Stimulated activated CD4-positive, alpha-beta T cell treated with anti-CD3 and anti-CD28 coated beads, Interleukin-15, amount 100 ng/mL, for 48 hours (primary cell): Measurements from ENCODE around the gene PLXNB3.
"Not testable (repeated sequence)": the region's sequence is repeated elsewhere in the genome, so short reads cannot be mapped to it uniquely, and the experiment has no call there.

Source experiments
- DNase-seq, 2 donors: peaks; one replicate each; pipeline ENCODE4 v3.0.0-alpha.2; 2020; ENCODE audit warnings: low read depth in 2 of 2

PLXNB3 gene

DNA sequence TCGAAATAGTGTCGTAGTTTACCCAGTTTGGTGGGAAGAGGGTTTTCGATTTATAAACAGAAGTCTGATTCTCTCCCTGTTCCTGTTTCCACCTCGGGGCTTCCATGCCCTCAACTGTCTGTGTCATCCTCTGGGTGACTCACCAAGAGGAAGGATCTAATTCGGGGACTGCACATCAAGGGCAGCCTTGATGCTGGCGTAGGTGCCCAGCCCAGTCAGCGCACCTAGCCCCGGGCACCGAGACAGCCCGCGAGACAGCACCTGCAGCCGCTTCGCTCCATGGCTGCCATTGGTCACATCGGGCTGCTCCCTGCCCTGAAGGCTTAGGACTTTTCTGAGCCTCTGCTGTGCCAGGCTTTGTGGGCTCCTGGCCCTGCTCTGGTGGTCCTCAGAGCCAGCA, 31.6 kb upstream of the PLXNB3 start:
- DNase-seq: no peak

DNA sequence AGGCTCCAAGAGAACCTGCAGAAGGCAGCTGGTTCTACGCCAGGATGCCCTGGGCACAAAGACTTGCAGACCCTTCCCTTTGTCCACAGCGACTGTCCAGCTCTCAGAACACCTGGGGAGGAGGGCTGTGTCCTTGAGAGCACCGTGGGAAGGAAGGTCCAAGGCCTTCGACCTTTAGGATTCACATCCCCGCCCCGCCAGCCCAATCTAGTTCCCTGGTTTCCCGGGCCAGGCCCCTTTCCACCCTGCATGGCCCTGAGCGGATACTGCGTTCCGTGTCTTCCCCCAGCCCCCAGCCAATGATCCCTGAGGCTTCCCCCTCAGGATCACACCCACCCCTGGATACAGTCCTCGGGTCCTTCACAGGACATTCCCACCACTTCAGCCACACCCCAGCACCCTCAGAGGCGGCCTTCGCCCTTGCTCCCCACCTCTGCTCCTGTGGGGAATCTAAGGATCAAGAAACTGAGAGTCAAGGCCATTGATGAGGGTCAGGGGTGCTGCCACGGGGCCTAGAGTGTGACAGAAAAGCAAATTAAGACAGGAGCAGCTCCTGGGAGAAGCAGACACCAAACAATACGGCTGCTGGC, 30.3 kb upstream of the PLXNB3 start:
- no peak for DNase-seq

DNA sequence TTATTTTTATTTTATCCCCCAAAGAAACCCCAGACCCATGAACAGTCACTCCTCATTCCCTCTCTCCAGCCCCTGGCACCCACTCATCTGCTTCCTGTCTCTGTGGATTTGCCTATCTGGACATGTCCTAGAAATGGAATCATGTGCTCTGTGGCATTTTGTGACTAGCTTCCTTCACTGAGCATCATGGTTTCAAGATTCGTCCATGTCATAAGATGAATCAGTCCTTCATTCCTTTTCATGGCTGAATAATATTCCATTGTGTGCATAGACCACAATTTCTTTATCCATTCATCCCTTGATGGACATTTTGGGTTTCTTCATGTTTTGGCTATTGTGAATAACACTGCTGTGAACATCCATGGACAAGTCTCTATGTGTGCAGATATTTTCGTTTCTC, 29.2 kb upstream of the PLXNB3 start:
- no peak for DNase-seq

DNA sequence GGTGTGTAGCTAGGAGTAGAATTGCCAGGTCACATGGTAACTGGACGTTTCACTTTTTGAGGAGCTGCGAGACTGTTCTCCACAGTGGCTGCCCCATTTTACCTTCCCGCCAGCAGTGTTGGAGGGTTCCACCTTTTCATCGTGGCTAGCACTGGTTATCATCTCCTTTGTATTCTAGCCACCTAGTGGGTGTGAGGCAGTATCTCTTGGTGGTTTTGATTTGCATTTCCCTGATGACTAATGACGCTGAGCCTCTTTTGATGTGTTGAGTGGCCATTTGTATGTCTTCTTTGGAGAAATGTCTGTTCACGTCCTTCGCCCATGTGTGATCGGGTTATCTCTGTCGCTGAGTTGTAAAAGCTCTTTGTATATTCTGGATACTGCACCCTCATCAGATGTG, 28.8 kb upstream of the PLXNB3 start:
- DNase-seq: no peak

DNA sequence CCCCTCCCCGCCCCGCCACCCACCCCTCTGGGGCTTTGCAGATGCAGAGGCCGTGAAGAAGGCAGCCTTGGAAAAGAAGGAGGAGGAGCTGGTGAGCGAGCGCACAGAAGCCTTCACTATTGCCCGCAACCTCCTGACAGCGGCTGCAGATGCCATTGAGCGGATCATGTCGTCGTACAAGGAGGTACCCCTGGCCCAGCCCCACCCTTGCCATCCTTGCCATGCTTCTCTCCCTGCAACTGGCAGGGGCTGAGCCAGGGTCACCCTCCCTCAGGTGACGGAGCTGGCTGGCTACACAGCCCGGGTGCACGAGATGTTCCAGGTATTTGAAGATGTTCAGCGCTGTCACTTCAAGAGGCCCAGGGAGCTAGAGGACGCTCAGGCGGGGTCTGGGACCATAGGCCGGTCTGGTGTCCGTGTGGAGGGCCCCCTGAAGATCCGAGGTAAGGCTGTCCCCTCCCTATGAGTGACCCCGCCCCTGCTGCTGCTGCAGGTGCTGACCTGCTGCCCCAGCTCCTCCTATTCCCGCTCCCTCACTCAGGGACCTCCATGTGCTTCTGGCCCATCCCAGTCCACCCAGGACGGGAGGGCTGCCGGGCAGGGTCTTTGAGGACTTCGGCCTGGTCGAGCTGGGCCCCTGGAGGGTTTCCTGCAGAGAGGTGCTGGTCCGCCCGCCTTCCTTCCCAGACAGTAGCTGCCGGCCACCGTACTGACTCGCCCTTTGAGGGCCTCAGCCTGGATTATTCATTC, 27.8 kb upstream of the PLXNB3 start:
- no peak for DNase-seq

DNA sequence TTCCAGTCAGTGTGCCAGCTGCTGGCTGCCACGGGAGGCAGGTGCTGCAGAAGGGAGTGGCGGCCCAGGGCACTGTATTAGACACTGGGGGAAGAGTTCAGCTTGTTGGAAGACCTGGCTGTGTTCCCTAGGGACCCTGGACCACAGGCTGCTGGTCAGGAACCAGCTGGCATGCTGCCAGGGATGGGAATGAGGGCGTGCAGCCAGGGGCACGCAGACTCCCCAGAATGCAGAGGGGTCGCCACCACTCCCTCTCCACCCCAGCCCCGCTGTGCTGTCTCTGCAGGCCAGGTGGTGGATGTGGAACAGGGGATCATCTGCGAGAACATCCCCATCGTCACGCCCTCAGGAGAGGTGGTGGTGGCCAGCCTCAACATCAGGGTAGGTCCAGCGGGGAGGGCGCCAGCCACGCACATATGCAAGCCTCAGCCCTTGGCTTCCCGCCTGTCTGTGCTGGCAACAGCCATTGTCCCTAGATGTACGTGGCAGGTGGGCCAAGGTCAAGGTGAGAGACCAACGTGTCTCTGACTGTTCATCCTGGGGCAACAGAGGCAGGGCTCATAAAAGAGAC, 27.1 kb upstream of the PLXNB3 start:
- no peak for DNase-seq

DNA sequence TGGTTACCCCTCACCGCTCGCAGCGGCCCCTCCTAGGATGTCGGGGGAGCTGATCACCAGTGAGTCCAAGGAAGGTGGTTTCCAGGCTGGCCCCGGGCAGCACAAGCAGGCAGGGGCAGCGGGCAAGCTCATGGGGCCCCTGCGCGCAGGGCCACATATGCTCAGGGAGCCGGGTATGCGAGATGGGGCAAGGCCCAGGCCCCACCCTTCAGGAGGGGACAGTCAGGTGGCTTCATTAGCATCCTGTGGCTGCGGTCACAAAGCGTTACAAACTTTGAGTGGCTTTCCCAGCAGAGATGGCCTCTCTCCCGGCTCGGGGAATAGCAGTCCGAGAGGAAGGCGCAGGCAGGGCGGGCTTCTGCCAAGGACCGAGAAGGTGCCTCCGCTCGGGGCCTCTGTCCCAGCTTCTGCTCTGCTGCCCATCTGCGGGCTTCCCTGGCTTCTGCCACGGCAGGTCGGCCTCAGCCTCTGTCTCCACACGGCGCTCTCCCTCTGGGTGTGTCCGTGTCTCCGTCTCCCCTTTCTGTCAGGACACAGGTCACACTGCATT, 25.9 kb upstream of the PLXNB3 start:
- no peak for DNase-seq

DNA sequence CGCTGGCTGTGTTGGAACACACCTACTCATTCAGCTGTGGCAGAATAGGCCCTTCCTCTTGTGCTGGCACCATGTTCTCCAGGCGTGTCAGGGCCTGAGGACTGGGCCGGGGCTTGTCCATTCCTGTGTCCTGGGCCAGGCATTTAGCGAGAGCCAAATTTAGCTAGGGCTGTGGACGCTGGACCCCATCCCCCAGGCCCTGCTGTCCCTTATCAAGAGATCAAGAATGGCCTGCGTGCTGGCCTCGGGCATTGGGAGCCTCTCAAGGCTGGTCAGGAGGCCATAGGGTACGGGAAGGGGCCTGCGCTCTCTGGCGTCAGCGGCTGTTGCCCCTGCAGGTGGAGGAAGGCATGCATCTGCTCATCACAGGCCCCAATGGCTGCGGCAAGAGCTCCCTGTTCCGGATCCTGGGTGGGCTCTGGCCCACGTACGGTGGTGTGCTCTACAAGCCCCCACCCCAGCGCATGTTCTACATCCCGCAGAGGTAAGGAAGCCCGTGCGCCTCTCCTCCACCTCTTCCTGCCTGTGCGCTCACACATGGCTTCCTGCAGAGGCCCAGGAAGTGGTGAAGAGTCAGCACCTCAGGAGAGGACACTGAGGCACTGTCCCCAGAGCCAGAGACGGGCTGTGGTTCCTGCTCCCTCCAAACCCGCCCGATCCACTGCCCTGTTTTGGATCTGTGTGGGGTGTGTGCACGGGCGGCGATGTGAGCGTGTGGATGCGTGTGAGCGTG, 24.1 kb upstream of the PLXNB3 start:
- no peak for DNase-seq

DNA sequence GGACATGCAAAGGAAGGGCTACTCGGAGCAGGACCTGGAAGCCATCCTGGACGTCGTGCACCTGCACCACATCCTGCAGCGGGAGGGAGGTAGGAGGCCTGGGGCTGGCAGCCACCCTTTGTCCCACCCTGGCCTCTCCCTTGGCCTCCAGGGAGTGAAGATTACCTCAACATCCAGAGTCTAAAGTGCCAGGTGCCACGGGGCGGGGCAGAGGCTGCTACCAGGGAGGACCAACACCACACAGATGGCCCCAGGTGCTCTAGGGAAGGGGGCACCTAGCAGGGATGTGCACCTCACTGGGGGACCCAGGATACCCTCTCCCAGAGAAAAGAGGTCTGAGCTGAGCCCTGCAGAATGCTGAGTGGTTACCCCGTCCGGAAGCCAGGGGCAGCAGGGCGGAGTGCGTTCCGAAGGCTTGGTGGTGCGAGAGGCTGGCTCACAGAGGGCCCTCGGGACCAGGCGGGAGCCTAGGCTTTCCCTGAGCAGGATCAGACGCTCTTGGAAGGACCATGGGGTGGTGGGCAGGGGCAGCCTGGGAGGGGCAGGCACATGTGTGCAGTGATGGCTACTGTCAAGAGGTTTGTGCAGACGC, 23.3 kb upstream of the PLXNB3 start:
- DNase-seq: no peak

DNA sequence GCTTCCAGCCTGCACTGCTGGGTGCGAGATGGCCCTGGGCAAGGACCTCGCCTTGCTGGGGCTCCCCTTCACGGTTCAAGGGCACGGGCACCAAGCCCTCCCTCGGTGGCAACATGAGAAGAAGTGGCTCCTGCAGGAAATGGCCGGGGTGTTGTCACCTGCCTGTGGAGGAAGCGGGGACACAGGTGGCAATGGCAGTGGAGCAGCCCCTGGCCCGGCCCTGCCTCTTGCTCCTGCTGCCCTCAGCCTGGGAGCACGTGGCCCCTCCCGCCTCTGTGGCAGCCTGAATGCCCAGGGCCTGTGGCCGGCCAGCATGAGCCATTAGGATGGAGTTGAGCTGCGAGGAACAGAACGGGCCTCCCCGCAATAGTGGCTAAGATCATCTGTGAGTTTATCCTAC, 22.6 kb upstream of the PLXNB3 start:
- DNase-seq: no peak

DNA sequence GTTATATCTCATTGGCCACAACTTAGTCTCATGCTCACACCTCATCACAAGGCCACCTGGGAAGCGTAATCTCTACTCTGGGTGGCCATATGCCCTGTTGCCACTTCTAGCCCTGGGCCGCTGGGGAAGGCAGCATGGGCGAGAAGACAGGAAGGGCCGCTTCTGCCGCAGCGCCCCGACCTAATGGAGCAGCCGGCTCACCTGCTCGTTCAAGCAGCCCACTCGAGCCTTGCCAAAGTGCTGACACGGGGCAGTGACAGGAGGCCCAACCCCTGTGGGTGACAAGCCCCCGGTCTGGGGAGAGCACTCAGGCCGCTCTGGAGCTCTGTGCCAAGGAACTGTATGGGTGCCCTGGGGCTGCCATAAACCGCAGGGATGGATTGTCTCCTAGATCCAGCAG, 21.9 kb upstream of the PLXNB3 start:
- DNase-seq: not testable (repeated sequence)

DNA sequence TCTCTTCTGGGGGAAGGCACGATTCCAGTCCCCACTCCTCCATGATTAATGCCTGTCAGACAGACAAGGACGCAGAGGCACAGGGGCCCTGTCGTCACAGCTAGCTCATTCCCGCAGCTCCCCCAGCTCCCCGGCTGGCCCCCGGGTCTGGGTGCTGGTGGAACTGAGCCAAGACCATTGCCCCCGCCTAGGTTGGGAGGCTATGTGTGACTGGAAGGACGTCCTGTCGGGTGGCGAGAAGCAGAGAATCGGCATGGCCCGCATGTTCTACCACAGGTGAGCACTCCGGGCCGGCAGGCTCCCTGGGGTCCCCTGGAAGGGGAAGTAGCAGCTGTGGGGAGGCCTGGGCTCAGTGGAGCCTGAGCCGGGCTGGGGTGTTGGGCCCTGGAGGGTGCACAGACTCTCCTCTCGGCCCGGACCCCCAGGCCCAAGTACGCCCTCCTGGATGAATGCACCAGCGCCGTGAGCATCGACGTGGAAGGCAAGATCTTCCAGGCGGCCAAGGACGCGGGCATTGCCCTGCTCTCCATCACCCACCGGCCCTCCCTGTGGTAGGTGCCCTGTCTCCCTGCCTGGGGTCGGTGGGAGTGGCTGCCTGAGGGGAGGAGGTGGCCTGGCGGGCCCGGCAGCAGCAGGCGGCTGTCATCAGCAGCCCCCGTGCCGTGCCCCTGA, 21.1 kb upstream of the PLXNB3 start:
- DNase-seq: not testable (repeated sequence)

DNA sequence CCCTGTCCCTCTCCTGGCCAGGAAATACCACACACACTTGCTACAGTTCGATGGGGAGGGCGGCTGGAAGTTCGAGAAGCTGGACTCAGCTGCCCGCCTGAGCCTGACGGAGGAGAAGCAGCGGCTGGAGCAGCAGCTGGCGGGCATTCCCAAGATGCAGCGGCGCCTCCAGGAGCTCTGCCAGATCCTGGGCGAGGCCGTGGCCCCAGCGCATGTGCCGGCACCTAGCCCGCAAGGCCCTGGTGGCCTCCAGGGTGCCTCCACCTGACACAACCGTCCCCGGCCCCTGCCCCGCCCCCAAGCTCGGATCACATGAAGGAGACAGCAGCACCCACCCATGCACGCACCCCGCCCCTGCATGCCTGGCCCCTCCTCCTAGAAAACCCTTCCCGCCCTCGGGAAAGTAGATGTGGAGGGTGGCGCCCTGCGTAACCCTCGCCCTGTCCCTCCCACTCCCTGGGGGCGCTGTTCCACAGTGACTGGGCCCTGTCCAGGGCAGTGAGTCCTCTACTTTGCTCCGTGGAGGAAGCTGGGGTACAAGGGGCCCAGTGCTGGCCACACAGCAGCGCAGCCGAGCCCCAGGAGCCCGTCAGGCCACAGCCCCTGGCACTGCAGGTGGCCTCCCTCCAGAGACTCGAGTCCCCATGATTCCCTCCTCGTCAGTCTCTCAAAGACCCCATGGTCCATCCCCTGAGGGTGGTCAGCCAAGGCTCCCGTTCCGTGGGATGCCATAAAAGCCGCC, 20.4 kb upstream of the PLXNB3 start:
- DNase-seq: not testable (repeated sequence)

DNA sequence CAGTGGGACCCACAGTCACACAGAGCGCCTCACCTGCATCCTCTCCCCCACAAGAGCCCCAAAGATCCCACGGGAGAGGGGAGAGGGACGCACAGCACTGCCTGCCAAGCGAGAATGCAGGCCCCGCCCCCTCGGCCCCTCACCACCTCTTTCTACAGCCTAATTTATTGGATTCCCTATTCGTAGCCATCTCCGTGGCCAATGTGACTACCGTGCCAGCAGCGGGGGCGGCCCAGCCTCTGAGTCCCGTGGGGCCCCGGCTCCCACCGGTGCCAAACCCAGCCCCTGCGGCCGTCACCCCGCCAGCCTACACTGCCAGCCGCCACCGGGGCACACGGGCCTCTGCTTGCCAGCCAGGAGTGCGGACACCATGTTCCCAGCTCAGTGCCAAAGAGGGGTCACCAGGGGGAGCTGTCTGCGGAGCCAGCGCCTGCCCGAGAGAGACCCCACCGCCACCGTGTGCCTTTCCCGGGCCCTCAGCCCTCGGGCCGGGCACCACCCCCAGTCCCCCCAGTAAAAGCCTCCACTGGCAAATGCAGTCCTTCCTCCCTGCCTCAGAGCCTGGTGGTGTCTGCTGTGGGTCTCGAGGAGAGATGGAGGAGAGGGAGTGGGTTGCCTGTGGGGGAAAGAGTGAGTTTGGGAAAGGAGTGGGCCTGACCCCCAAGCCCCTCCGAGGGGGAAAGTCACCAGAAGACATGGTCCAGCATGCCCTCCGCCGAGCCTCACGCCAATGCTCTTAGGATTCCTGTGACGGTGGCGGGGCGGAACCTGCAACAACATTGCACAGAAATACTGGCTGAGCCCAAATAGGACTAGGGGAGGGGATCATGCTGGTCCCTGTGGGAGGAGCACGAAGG, 19.6 kb upstream of the PLXNB3 start:
- no peak for DNase-seq

DNA sequence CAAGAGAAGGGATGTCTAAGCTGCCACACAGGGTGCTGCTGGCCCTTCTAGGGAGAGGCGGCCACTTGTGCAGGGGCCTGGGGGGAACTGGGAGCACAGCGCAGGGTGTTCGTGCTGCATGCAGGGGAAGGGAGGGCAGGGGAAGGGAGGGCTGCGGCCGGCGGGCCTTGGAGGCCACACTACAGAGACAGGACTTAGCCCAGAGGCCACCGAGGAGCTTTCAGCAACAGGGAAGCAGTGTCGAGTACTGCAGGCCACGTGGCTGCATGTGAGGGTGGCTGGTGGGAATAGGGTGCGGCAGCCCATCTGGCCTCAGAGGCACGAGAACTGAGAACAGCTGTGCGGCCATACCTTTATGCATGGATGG, 19.0 kb upstream of the PLXNB3 start:
- DNase-seq: not testable (repeated sequence)

DNA sequence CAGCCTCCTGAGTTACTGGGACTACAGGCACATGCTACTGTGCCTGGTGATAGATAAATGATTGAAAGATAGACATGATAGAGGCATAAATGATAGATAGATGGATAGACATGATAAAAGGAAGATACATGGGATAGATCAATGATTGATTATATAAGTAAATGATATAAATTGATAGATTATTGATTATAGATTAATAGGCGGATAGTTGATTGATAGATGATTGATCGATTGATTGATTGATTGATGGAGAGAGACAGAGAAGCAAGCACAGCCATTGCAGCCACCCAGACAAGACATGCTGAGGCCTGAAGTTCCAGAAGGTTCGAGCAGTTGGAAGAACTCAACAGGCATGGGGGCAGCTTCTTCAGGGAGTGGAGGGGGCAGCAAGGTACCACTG, 17.7 kb upstream of the PLXNB3 start:
- no peak for DNase-seq

DNA sequence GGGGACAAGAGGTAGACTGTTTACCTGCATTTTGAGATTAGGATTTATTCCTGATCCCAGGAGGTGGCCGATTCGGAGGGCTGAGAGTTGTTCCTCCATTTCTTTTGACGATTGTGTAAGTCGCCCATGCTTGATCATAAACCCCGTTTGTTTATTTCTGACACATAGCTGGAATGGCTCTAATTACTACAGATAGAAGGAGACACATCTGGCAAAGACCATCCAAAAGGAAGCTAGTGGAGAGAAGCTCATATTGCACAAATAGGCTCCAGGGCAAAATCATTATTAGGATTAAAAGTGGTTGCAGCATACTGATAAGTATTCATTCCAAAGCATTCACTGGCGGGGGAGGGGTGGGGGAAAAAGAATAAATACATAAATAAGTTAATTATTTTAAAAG, 17.1 kb upstream of the PLXNB3 start:
- DNase-seq: not testable (repeated sequence)

DNA sequence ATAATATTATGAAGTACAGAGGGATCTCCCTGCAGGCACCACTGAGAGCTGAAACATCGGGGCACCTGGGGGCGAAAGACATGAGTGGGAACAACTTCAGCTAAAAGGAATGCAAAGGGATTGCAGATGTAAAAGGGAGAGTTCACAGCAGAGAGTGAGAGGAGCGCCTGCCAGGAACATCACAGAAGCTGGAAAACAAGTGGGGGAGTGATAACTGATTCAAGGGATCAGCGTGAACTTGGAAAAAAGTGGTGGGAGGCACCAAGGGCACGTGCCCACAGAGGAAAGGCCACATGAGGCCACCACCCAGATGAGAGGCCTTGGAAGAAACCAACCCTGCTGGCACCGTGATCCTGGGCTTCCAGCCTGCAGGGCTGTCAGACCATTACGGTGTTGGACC, 15.0 kb upstream of the PLXNB3 start:
- not testable (repeated sequence) for DNase-seq

DNA sequence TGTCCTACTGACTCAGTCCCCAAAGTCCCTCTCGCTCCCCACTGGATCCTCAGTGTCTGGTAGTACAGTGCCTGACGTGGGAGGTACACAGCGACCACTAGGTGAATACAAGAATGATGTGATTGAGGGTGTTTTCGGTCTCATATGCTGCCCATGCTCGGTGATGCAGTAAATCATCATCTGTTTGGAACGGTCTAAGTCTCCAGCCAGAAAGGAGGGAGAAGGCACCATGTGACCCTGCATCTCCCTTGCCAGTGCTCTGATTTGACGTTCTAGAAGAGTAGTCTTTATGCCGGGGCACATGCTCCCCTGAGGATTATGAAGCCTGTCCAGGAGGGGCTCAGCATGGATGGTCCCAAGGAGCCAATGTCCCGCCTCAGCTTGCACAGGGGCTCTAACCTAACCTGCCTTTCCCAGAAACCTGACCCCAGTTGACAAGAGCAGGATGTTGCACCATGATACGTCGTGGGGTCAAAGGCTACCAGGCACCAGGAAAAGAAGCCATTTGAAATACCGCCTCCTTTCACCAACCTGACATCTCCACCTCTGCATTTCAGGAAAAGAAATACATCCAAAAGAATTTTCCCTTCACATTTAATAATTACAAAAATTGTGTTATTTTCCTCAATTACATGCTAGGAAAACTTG, 13.8 kb upstream of the PLXNB3 start:
- DNase-seq: no peak
